HEK293 (cell line): Measurements from ENCODE around the gene RHPN2.

Source experiments
- BCL11A ChIP-seq: fragments of 450-650 bp; formaldehyde crosslinking; IDR thresholded peaks from 2 replicates; pipeline ENCODE4 v1.5.1; 2016; ENCODE audit warnings: low read depth, missing biosample characterization, missing genetic modification characterization
- KLF16 ChIP-seq: fragments of 450-650 bp; formaldehyde crosslinking; IDR thresholded peaks from 2 replicates; pipeline ENCODE4 v1.5.1; 2017; ENCODE audit warnings: missing biosample characterization, missing genetic modification characterization
- OSR2 ChIP-seq: fragments of 450-650 bp; formaldehyde crosslinking; IDR thresholded peaks from 2 replicates; pipeline ENCODE4 v1.5.1; 2016; ENCODE audit warnings: missing biosample characterization, missing genetic modification characterization
- SCRT1 ChIP-seq: fragments of 450-650 bp; formaldehyde crosslinking; IDR thresholded peaks from 2 replicates; pipeline ENCODE4 v1.5.1; 2016; ENCODE audit warnings: missing biosample characterization, missing genetic modification characterization, borderline replicate concordance
- SCRT2 ChIP-seq: fragments of 450-650 bp; formaldehyde crosslinking; IDR thresholded peaks from 2 replicates; pipeline ENCODE4 v1.5.1; 2016; ENCODE audit warnings: missing biosample characterization, missing genetic modification characterization
- ZBTB1 ChIP-seq: fragments of 450-650 bp; formaldehyde crosslinking; IDR thresholded peaks from 2 replicates; pipeline ENCODE4 v1.5.1; 2016; ENCODE audit warnings: missing biosample characterization, missing genetic modification characterization
- ZBTB17 ChIP-seq: fragments of 450-650 bp; formaldehyde crosslinking; IDR thresholded peaks from 2 replicates; pipeline ENCODE4 v1.5.1; 2016; ENCODE audit warnings: missing biosample characterization, missing genetic modification characterization
- ZBTB7A ChIP-seq: fragments of 450-650 bp; formaldehyde crosslinking; IDR thresholded peaks from 2 replicates; pipeline ENCODE4 v1.5.1; 2016; ENCODE audit warnings: low read depth, missing biosample characterization, missing genetic modification characterization
- ZFHX2 ChIP-seq: fragments of 450-650 bp; formaldehyde crosslinking; conservative IDR thresholded peaks from 2 replicates; pipeline ENCODE4 v1.5.1; 2016; ENCODE audit warnings: missing biosample characterization, missing genetic modification characterization
- ZFP69B ChIP-seq: fragments of 450-650 bp; formaldehyde crosslinking; IDR thresholded peaks from 2 replicates; pipeline ENCODE4 v1.5.1; 2016; ENCODE audit warnings: missing biosample characterization, missing genetic modification characterization
- ZIC2 ChIP-seq: fragments of 450-650 bp; formaldehyde crosslinking; IDR thresholded peaks from 2 replicates; pipeline ENCODE4 v1.5.1; 2016; ENCODE audit warnings: missing biosample characterization, missing genetic modification characterization
- ZNF121 ChIP-seq: fragments of 450-650 bp; formaldehyde crosslinking; IDR thresholded peaks from 2 replicates; pipeline ENCODE4 v1.5.1; 2016; ENCODE audit warnings: missing biosample characterization, missing genetic modification characterization
- ZNF23 ChIP-seq: fragments of 450-650 bp; formaldehyde crosslinking; IDR thresholded peaks from 2 replicates; pipeline ENCODE4 v1.5.1; 2016; ENCODE audit warnings: missing biosample characterization, missing genetic modification characterization, borderline replicate concordance
- ZNF24 ChIP-seq: fragments of 450-650 bp; formaldehyde crosslinking; IDR thresholded peaks from 2 replicates; pipeline ENCODE4 v1.5.1; 2016; ENCODE audit warnings: missing biosample characterization, missing genetic modification characterization
- ZNF302 ChIP-seq: fragments of 450-650 bp; formaldehyde crosslinking; IDR thresholded peaks from 2 replicates; pipeline ENCODE4 v1.5.1; 2016; ENCODE audit warnings: missing biosample characterization, missing genetic modification characterization, low read depth
- ZNF341 ChIP-seq: fragments of 450-650 bp; formaldehyde crosslinking; IDR thresholded peaks from 2 replicates; pipeline ENCODE4; 2016; ENCODE audit warnings: low read depth, missing biosample characterization, missing genetic modification characterization
- ZNF391 ChIP-seq: fragments of 450-650 bp; formaldehyde crosslinking; IDR thresholded peaks from 2 replicates; pipeline ENCODE4 v1.5.1; 2016; ENCODE audit warnings: low read depth, missing biosample characterization, missing genetic modification characterization, borderline replicate concordance
- ZNF423 ChIP-seq: fragments of 450-650 bp; formaldehyde crosslinking; IDR thresholded peaks from 2 replicates; pipeline ENCODE4 v1.5.1; 2016; ENCODE audit warnings: missing biosample characterization, missing genetic modification characterization
- ZNF510 ChIP-seq: fragments of 450-650 bp; formaldehyde crosslinking; IDR thresholded peaks from 2 replicates; pipeline ENCODE4 v1.5.1; 2018; ENCODE audit warnings: mild to moderate bottlenecking, missing genetic modification characterization, missing biosample characterization; ENCODE audit not compliant: insufficient replicate concordance
- ZNF529 ChIP-seq: fragments of 450-650 bp; formaldehyde crosslinking; IDR thresholded peaks from 2 replicates; pipeline ENCODE4 v1.5.1; 2017; ENCODE audit warnings: missing genetic modification characterization, missing biosample characterization; ENCODE audit not compliant: insufficient replicate concordance
- ZNF558 ChIP-seq: fragments of 450-650 bp; formaldehyde crosslinking; IDR thresholded peaks from 2 replicates; pipeline ENCODE4 v1.5.1; 2016; ENCODE audit warnings: missing biosample characterization, missing genetic modification characterization
- ZNF560 ChIP-seq: fragments of 450-650 bp; formaldehyde crosslinking; IDR thresholded peaks from 2 replicates; pipeline ENCODE4 v1.5.1; 2017; ENCODE audit warnings: missing biosample characterization, missing genetic modification characterization, borderline replicate concordance
- ZNF629 ChIP-seq: fragments of 450-650 bp; formaldehyde crosslinking; IDR thresholded peaks from 2 replicates; pipeline ENCODE4 v1.5.1; 2017; ENCODE audit warnings: missing biosample characterization, missing genetic modification characterization
- ZNF658 ChIP-seq: fragments of 450-650 bp; formaldehyde crosslinking; IDR thresholded peaks from 2 replicates; pipeline ENCODE4; 2016; ENCODE audit warnings: missing biosample characterization, missing genetic modification characterization
- ZNF707 ChIP-seq: fragments of 450-650 bp; formaldehyde crosslinking; IDR thresholded peaks from 2 replicates; pipeline ENCODE4 v1.5.1; 2016; ENCODE audit warnings: missing biosample characterization, missing genetic modification characterization
- TF ChIP-seq, protein P1 (sequence below): fragments of 450-650 bp; formaldehyde crosslinking; IDR thresholded peaks from 2 replicates; pipeline ENCODE4 v1.5.1; 2016; ENCODE audit warnings: missing biosample characterization, missing genetic modification characterization
- TF ChIP-seq, protein P2 (sequence below): fragments of 450-650 bp; formaldehyde crosslinking; IDR thresholded peaks from 2 replicates; pipeline ENCODE4 v1.5.1; 2016; ENCODE audit warnings: missing biosample characterization, missing genetic modification characterization
- TF ChIP-seq, protein P3 (sequence below): fragments of 450-650 bp; formaldehyde crosslinking; IDR thresholded peaks from 2 replicates; pipeline ENCODE4 v1.5.1; 2017; ENCODE audit warnings: missing biosample characterization, missing genetic modification characterization
- TF ChIP-seq, protein P4 (sequence below): fragments of 450-650 bp; formaldehyde crosslinking; IDR thresholded peaks from 2 replicates; pipeline ENCODE4 v1.5.1; 2016; ENCODE audit warnings: missing biosample characterization, missing genetic modification characterization
- TF ChIP-seq, protein P5 (sequence below): fragments of 450-650 bp; formaldehyde crosslinking; IDR thresholded peaks from 2 replicates; pipeline ENCODE4 v1.5.1; 2016; ENCODE audit warnings: missing biosample characterization, missing genetic modification characterization
- TF ChIP-seq, protein P6 (sequence below): fragments of 450-650 bp; formaldehyde crosslinking; IDR thresholded peaks from 2 replicates; pipeline ENCODE4 v1.5.1; 2016; ENCODE audit warnings: missing biosample characterization, missing genetic modification characterization

The RHPN2 gene

DNA sequence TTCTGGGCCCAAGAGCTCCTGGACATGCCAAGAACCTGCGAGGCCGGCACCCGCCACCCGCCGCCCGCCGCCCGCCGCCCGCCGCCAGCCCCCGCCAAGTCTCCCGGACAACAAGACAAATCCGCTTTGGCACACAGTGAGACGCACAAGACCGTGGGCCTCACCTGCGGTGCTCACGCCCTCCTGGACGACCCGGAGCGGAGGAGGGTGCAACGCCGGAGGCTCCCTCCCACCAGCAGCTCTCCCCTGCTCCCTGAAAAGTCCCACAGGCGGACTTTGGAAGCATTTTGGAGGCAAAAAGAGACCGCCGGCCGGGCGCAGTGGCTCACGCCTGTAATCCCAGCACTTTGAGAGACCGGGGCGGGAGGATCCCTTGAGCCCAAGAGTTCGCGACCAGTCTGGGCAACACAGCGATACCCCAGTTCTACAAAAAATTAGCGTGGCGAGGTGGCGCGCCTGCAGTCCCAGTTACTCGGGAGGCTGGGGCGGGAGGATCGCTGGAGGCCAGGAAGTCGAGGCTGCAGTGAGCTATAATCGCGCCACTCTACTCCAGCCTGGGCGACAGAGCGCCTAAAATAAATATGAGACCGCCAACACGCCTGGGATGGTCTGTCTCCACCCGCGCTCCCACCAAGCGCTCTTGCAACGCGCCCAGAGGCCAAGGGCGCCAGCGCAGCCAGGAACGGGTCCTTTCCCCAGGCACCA is 783 bp downstream of the RHPN2 start (continued):
- TF ChIP-seq, protein P1, sequence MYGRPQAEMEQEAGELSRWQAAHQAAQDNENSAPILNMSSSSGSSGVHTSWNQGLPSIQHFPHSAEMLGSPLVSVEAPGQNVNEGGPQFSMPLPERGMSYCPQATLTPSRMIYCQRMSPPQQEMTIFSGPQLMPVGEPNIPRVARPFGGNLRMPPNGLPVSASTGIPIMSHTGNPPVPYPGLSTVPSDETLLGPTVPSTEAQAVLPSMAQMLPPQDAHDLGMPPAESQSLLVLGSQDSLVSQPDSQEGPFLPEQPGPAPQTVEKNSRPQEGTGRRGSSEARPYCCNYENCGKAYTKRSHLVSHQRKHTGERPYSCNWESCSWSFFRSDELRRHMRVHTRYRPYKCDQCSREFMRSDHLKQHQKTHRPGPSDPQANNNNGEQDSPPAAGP (tag by site-specific recombination): peak; percentile 85
- TF ChIP-seq ZNF24 (tag by site-specific recombination) (peak; percentile 57; the same call in 1 of the 2 replicates), ZNF510 (no peak), ZNF391 (tag by site-specific recombination) (peak; percentile 66; the same call in 1 of the 2 replicates), BCL11A (tag by site-specific recombination) (no peak), ZBTB1 (tag by site-specific recombination) (no peak), KLF16 (peak; percentile 68), ZFP69B (0 out of 2 replicates have a peak, but pooled peaks have one; percentile 12), ZIC2 (tag by site-specific recombination) (peak; percentile 82), ZBTB17 (tag by site-specific recombination) (peak; percentile 60; the same call in 1 of the 2 replicates), ZFHX2 (tag by site-specific recombination) (peak; percentile 88), ZNF23 (tag by site-specific recombination) (no peak), ZBTB7A (tag by site-specific recombination) (peak; percentile 59; the same call in 1 of the 2 replicates), ZNF423 (tag by site-specific recombination) (peak; percentile 51; the same call in 1 of the 2 replicates), SCRT1 (tag by site-specific recombination) (no peak), ZNF121 (tag by site-specific recombination) (peak; percentile 81), ZNF629 (peak; percentile 49; the same call in 1 of the 2 replicates), ZNF341 (tag by site-specific recombination) (peak; percentile 31; the same call in 1 of the 2 replicates), ZNF529 (tag by site-specific recombination) (no peak), ZNF658 (tag by site-specific recombination) (no peak), ZNF302 (no peak), SCRT2 (tag by site-specific recombination) (no peak), OSR2 (tag by site-specific recombination) (no peak), ZNF560 (tag by site-specific recombination) (no peak), ZNF558 (tag by site-specific recombination) (no peak), ZNF707 (tag by site-specific recombination) (no peak)
- TF ChIP-seq, protein P2, sequence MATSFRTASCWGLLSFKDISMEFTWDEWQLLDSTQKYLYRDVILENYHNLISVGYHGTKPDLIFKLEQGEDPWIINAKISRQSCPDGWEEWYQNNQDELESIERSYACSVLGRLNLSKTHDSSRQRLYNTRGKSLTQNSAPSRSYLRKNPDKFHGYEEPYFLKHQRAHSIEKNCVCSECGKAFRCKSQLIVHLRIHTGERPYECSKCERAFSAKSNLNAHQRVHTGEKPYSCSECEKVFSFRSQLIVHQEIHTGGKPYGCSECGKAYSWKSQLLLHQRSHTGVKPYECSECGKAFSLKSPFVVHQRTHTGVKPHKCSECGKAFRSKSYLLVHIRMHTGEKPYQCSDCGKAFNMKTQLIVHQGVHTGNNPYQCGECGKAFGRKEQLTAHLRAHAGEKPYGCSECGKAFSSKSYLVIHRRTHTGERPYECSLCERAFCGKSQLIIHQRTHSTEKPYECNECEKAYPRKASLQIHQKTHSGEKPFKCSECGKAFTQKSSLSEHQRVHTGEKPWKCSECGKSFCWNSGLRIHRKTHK: no peak
- TF ChIP-seq, protein P3, sequence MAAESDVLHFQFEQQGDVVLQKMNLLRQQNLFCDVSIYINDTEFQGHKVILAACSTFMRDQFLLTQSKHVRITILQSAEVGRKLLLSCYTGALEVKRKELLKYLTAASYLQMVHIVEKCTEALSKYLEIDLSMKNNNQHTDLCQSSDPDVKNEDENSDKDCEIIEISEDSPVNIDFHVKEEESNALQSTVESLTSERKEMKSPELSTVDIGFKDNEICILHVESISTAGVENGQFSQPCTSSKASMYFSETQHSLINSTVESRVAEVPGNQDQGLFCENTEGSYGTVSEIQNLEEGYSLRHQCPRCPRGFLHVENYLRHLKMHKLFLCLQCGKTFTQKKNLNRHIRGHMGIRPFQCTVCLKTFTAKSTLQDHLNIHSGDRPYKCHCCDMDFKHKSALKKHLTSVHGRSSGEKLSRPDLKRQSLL (tag by site-specific recombination): peak; percentile 71; the same call in 1 of the 2 replicates
- TF ChIP-seq, protein P4, sequence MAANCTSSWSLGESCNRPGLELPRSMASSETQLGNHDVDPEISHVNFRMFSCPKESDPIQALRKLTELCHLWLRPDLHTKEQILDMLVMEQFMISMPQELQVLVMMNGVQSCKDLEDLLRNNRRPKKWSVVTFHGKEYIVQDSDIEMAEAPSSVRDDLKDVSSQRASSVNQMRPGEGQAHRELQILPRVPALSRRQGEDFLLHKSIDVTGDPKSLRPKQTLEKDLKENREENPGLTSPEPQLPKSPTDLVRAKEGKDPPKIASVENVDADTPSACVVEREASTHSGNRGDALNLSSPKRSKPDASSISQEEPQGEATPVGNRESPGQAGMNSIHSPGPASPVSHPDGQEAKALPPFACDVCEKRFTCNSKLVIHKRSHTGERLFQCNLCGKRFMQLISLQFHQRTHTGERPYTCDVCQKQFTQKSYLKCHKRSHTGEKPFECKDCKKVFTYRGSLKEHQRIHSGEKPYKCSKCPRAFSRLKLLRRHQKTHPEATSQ: peak; percentile 87
- TF ChIP-seq, protein P5, sequence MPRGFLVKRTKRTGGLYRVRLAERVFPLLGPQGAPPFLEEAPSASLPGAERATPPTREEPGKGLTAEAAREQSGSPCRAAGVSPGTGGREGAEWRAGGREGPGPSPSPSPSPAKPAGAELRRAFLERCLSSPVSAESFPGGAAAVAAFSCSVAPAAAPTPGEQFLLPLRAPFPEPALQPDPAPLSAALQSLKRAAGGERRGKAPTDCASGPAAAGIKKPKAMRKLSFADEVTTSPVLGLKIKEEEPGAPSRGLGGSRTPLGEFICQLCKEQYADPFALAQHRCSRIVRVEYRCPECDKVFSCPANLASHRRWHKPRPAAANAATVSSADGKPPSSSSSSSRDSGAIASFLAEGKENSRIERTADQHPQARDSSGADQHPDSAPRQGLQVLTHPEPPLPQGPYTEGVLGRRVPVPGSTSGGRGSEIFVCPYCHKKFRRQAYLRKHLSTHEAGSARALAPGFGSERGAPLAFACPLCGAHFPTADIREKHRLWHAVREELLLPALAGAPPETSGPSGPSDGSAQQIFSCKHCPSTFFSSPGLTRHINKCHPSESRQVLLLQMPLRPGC (tag by site-specific recombination): no peak
- TF ChIP-seq, protein P6, sequence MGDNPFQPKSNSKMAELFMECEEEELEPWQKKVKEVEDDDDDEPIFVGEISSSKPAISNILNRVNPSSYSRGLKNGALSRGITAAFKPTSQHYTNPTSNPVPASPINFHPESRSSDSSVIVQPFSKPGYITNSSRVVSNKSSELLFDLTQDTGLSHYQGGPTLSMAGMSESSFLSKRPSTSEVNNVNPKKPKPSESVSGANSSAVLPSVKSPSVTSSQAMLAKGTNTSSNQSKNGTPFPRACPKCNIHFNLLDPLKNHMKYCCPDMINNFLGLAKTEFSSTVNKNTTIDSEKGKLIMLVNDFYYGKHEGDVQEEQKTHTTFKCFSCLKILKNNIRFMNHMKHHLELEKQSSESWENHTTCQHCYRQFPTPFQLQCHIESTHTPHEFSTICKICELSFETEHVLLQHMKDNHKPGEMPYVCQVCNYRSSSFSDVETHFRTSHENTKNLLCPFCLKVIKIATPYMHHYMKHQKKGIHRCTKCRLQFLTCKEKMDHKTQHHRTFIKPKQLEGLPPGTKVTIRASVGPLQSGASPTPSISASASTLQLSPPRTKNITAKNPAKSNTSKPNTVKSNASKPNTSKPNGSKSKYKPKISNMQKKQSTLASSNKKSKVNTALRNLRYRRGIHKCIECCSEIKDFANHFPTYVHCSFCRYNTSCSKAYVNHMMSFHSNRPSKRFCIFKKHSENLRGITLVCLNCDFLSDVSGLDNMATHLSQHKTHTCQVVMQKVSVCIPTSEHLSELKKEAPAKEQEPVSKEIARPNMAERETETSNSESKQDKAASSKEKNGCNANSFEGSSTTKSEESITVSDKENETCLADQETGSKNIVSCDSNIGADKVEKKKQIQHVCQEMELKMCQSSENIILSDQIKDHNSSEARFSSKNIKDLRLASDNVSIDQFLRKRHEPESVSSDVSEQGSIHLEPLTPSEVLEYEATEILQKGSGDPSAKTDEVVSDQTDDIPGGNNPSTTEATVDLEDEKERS: peak; percentile 97
